NCI-H2227 (cell line): ENCODE results near the gene PCGF2.
A peak's percentile ranks its signal among the peaks of the same experiment; 100 is the strongest.

Source experiments
- DNase-seq: peaks from one replicate; lab custom pipeline; 2025; ENCODE audit not compliant: unreplicated experiment; lab: John Stamatoyannopoulos, UW

The PCGF2 gene

GRCh38 chr17:38704606-38705522, 43.3 kb downstream of the PCGF2 start, which contains the start of gene MLLT6:
TSS of gene MLLT6 (plus strand) at chr17:38705273. CDS start at chr17:38705633, 360 bp downstream.
- DNase-seq, result peak; percentile 89

GRCh38 chr17:38703742-38704605, 44.2 kb downstream of the PCGF2 start:
- peak; percentile 90 for DNase-seq

- no peak for DNase-seq
Measured at GRCh38 chr17:38702916-38703741, 45.0 kb downstream of the PCGF2 start.

GRCh38 chr17:38702166-38702915, 45.8 kb downstream of the PCGF2 start:
- peak; percentile 93 for DNase-seq

- peak; percentile 69 for DNase-seq
Measured at GRCh38 chr17:38701504-38702165, 46.5 kb downstream of the PCGF2 start.

- DNase-seq, result no peak
Measured at GRCh38 chr17:38698760-38699159, 49.4 kb downstream of the PCGF2 start.

GRCh38 chr17:38697061-38697820, 50.9 kb downstream of the PCGF2 start:
- DNase-seq, result no peak

GRCh38 chr17:38693700-38694329, 54.3 kb downstream of the PCGF2 start:
- DNase-seq, result no peak

- no peak for DNase-seq
Measured at GRCh38 chr17:38691154-38691553, 57.0 kb downstream of the PCGF2 start.

GRCh38 chr17:38690386-38690785, 57.8 kb downstream of the PCGF2 start:
- DNase-seq, result no peak

- no peak for DNase-seq
Measured at GRCh38 chr17:38687286-38687685, 60.9 kb downstream of the PCGF2 start.

- no peak for DNase-seq
Measured at GRCh38 chr17:38685491-38685890, 62.6 kb downstream of the PCGF2 start.
